Neural crest cell (in vitro differentiated cells): ENCODE data around the gene ADGRG1. TPM values are rescaled to one million over a fixed set of nuclear protein-coding genes. Genes with fewer than 3 reads are reported as not detected.

Source experiments
- DNase-seq: peaks from one replicate; pipeline ENCODE4 v3.0.0; 2021; ENCODE audit warnings: low read depth, mixed read lengths, low spot score
- H3K27ac Mint-ChIP-seq: one replicate; pipeline ENCODE4 v1.8.0; 2021; ENCODE audit warnings: mild to moderate bottlenecking, mixed read lengths; ENCODE audit not compliant: unreplicated experiment
- H3K27me3 Mint-ChIP-seq: 2 replicates; pipeline ENCODE4 v1.8.0; 2021; ENCODE audit warnings: low read depth, mild to moderate bottlenecking, mixed read lengths
- H3K36me3 Mint-ChIP-seq: 2 replicates; pipeline ENCODE4 v1.8.0; 2021; ENCODE audit warnings: low read depth, mild to moderate bottlenecking, mixed read lengths
- H3K4me1 Mint-ChIP-seq: 2 replicates; pipeline ENCODE4 v1.8.0; 2021; ENCODE audit warnings: mixed read lengths
- H3K4me3 Mint-ChIP-seq: one replicate; pipeline ENCODE4 v1.8.0; 2021; ENCODE audit warnings: mild to moderate bottlenecking, mixed read lengths
- H3K9me3 Mint-ChIP-seq: 2 replicates; pipeline ENCODE4 v1.8.0; 2021; ENCODE audit warnings: mixed read lengths
- CTCF ChIP-seq: fragments of 200-600 bp; sonication (generic); conservative IDR thresholded peaks from 2 replicates; pipeline ENCODE4 v1.5.0; 2021; ENCODE audit warnings: antibody characterized with exemption, mild to moderate bottlenecking
- total RNA-seq: library from RNA; stranded (reverse); gene quantifications from 2 replicates; pipeline ENCODE4 v1.2.1, GENCODE V29; 2021

ADGRG1 gene
- total RNA-seq, 1 donor from 2014 or later: 58.5 TPM

- Mint-ChIP-seq H3K4me3 (no peak overlapping the region), H3K4me1 (no peaks in the 10 kb centered on the region), H3K36me3 (no peaks in the 10 kb centered on the region), H3K27me3 (no peaks in the 10 kb centered on the region), H3K27ac (no peak overlapping the region), H3K9me3 (no peaks in the 10 kb centered on the region)
- DNase-seq: no peak
- no peak for TF ChIP-seq CTCF
Observed at GRCh38 chr16:57616241-57616640, 12.2 kb upstream of the ADGRG1 start.

DNA sequence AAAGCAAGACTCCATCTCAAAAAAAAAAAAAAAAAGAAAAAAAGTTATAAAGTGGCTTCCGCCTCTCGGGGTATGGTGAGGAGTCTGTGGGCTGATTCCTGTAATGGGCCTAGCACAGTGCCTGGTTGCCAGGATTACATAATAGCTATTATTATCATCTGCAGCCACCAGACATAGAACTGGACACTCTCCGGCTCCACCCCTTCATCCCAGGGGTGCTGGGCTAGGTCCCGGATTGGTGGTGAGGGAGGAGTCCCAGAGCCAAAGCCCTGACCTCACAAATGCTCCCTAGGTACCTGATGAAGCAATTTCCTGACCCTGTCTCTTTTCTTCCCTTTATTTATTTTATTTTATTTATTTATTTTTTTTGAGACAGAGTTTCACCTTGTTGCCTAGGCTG, 11.6 kb upstream of the ADGRG1 start:
- no peaks in the 10 kb centered on the region for H3K9me3 Mint-ChIP-seq
- no peaks in the 10 kb centered on the region for H3K36me3 Mint-ChIP-seq
- no peak for TF ChIP-seq CTCF
- H3K4me3 Mint-ChIP-seq: no peak overlapping the region
- peaks cover 1% of the 10 kb centered on the region for H3K4me1 Mint-ChIP-seq
- H3K27ac Mint-ChIP-seq: no peak overlapping the region
- DNase-seq: no peak
- no peaks in the 10 kb centered on the region for H3K27me3 Mint-ChIP-seq

DNA sequence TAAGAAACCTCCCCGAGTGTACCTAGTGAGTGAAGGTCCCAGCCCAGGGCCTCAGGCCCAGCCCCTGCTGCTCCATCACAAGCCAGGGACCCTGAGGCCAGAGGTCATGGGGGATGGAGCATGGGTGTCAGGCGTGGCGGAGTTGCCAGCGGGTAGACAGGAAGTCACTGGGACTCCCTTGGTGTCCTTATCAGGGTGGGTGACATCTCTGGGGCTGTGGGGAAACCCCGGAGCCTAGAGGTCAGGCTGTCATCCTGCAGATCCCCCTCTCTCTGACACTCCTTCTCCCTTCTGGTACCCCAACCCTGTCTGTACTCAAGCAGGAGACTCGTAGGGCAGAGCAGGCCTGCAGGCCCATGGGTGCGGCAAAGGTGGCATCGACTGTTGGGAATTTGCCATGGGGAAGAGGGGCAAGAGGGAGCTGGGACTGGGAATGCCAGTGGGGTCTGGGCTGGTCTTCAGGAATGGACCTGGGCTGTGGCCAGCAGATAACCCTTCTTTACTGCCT, 10.8 kb upstream of the ADGRG1 start:
- Mint-ChIP-seq H3K4me3 (no peak overlapping the region), H3K36me3 (no peaks in the 10 kb centered on the region), H3K27me3 (no peaks in the 10 kb centered on the region), H3K4me1 (peaks cover 9% of the 10 kb centered on the region), H3K27ac (no peak overlapping the region), H3K9me3 (no peaks in the 10 kb centered on the region)
- TF ChIP-seq CTCF: no peak
- no peak for DNase-seq

- Mint-ChIP-seq H3K27me3 (no peaks in the 10 kb centered on the region), H3K4me1 (peaks cover 17% of the 10 kb centered on the region), H3K27ac (no peak overlapping the region), H3K36me3 (no peaks in the 10 kb centered on the region), H3K9me3 (no peaks in the 10 kb centered on the region), H3K4me3 (no peak overlapping the region)
- no peak for TF ChIP-seq CTCF
- DNase-seq: no peak
Observed at GRCh38 chr16:57618296-57619132, 9.9 kb upstream of the ADGRG1 start.

DNA sequence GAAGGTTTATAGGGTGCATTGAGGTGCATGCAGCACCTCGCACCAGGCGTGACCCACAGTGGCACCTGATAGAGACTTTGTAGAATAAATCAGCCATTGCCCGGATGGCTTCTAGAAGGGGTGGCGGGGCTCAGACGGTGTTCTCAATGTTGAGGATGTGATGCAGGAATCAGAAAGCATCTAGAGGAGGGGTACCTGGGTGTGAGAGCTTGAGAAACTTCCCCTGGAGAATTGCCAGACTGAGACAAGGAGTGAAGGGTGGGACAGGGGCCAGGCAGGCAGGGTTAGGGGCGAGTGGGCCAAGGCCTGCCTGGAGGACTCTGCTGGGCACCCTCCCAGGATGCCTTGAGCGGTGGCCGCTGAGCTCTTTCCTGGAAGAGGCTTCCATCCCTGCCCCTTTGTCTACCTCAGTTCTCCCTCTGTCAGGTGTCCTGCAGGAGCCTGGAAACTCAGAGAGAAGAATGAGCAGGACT, 9.3 kb upstream of the ADGRG1 start:
- no peak overlapping the region for H3K4me3 Mint-ChIP-seq
- no peak for TF ChIP-seq CTCF

More for the DNA sequence above, 9.3 kb upstream of the ADGRG1 start:
- Mint-ChIP-seq H3K9me3 (no peaks in the 10 kb centered on the region), H3K27ac (peak overlapping the region; percentile 85), H3K27me3 (no peaks in the 10 kb centered on the region), H3K36me3 (no peaks in the 10 kb centered on the region), H3K4me1 (peaks cover 24% of the 10 kb centered on the region)
- DNase-seq: no peak
